NCI-H2081 treated with DMSO at 0.1 percent for 48 hours (cell line): ENCODE data around the gene TSEN2.

Source experiments
- DNase-seq: peaks from one replicate; lab custom pipeline; 2025; lab: John Stamatoyannopoulos, UW

TSEN2 gene

GRCh38 chr3:12553921-12554391 is 69.7 kb downstream of the TSEN2 start:
- no peak for DNase-seq

GRCh38 chr3:12556314-12556689 is 72.0 kb downstream of the TSEN2 start:
- DNase-seq = no peak

DNA sequence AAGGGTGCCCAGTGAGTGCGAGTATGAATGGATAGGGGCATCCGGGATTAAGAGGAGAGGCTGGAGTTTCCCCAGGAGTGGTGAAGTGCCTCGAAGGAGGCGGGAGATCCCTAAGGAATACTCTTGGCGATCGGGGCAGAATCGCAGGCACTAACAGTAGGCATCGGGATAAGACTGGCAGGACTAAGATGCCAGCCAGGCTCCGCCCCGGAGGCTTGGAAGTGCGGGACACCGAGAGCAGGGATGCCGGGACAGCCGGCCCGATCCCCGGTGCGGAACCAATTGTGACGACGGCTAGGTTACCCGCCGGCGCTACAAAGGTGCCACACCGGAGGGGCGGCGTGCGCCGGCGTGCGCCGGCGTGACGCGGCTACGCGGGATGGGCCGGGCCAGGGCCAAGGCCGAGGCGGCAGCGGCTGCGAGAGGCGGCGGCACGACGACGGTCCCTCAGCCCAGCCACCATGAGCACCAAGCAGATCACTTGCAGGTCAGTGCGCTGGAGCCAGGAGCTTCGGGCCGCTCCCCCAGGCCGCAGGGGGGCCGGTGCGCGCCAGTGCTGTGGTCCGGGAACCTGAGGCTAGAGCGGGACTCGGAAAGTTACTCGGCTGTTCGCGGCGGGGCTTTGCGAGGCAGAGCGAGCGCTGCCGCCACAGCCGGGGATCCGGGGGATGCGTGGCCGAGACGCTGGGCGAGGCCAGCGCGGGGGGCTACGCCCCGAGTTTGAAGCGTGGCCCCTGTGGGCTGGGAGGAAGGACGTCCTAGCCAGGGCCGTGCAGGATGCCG is 72.6 kb downstream of the TSEN2 start, which contains the start of gene MKRN2:
MKRN2 (plus strand) TSS at position 398 of the 783 bp plus-strand sequence; CDS start at position 462, 64 bp downstream.
- peak; percentile 49 for DNase-seq

GRCh38 chr3:12557473-12558100 is 73.3 kb downstream of the TSEN2 start:
- no peak for DNase-seq

- no peak for DNase-seq
Observed at GRCh38 chr3:12558706-12559105, 74.4 kb downstream of the TSEN2 start.

DNA sequence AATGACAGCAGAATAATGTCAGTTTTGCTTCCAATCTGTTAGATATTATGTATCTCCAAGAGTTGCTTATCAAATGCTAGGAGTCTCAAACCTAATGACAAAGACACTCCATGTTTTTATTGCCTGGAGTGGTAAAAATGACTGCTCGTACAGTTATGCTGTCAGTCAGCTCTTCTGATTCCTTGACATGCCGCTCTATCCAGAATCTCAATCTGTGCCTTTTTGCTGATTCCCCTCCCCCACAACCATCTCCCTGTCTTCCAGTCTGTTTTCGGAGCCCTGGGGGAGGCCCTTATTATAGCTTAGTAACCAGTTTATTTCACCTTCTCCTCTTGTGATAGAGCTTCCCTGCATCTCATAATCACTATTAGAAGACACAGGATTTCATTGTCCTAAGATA is 75.2 kb downstream of the TSEN2 start:
- DNase-seq = no peak

DNA sequence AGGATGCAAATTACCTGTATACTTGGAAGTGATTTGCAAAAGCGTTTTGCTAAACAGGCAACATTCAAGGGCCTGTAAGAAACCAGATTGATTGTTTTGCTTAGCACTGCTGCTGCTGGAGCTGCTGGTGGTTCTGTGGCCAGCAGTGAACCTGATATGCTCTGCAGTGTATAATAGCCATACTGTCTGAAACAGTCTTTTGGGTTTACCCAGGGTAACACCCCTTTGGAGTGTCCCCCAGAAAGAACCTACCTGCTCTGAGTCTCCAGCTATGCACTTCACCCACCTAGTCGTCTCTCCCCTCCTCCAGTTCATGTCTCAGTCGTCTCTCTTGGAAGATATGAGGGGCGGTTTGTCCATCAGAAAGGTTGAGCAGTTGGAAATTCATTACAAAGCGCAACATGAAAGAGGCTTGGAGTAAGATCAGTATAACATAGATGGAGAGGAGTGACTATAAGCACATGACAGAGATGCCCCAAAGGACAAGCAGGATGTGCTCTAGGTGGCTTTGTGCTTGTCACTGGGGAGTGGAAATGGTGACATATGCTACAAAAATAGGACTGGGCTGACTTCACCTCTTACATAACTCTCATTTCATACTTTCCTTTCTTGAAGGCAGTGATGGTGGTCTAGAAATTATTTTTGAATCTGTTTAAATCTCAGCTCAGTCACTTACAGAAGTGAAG is 76.4 kb downstream of the TSEN2 start:
- no peak for DNase-seq

DNA sequence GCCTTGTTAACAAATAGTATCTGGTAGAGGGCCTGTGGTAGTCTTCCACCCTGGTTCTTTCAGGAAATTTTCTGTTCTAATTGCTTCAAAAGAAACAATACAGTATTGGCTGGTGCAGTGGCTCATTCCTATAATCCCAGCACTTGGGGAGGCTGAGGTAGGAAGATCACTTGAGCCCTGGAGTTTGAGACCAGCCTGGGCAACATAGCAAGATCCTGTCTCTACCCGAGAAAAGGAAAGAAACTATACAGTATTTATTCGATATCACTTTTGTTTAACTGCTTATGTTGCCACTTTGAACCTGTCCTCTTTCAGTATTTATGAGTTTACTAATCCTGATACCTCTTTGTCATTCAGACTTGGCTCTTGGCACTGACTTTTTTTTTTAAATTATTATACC is 77.1 kb downstream of the TSEN2 start:
- DNase-seq = no peak

GRCh38 chr3:12562451-12562850 is 78.2 kb downstream of the TSEN2 start:
- DNase-seq = no peak

DNA sequence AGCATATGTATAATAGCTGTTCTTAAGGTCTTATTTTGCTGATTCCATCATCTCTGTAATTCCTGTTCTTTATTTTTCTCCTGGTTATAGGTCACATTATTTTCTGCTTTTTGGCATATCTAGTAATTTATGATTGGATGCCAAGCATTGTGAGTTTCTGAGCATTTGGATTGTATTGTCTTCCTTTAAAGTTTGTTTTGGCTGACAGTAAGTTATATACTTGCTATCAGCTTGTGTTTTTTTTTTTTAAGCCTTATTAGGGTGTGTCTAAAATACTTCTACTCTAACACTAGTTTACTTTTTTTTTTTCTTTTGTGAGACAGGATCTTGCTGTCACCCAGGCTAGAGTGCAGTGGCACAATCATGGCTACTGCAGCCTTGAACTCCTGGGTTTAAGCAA is 82.7 kb downstream of the TSEN2 start:
- DNase-seq = no peak

DNA sequence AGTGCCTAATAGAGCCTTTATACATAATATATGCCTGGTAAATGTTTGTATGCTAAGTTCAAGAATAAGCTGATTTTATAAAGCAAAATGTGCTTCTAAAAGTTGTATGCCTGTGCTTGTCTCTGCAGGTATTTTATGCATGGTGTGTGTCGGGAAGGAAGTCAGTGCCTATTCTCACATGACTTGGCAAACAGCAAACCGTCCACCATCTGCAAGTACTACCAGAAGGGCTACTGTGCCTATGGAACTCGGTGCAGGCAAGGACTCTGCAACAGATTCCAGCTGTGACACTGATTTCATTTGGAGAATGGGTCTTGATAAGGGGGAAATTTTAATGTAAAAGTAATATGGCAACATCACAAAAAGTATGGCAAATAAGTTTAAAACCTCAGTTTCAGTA is 84.5 kb downstream of the TSEN2 start:
- DNase-seq = no peak

- DNase-seq = no peak
Observed at GRCh38 chr3:12569836-12570235, 85.6 kb downstream of the TSEN2 start.

DNA sequence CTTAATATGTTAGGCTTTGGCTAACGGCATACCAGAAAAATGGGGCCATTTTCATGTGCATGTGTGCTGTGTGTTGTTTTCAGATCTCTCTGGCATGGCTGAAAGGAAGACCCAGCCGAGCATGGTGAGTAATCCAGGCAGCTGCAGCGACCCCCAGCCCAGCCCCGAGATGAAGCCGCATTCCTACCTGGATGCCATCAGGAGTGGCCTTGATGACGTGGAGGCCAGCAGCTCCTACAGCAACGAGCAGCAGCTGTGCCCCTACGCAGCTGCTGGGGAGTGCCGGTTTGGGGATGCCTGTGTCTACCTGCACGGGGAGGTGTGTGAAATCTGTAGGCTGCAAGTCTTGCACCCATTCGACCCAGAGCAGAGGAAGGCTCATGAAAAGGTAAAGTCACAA is 87.7 kb downstream of the TSEN2 start:
- no peak for DNase-seq

DNA sequence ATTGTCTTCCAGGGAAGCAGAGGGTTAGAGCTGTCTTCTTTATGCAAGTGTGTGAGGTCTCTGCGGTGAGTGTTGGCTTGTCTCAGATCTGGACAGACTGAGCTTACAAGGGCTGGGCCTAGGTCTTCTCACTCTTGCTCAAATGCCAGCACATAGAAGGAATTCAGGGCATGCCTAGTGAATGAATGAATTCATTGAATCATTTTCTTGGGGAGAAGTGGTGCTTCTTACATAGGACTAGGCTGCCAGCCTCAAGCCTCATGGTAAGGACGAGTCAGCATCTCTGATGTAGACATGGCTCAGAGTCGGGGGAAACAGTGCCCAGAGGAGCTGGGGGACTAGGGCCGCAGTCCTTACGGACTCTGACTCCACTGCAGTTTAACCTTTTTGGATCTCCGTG is 89.9 kb downstream of the TSEN2 start:
- DNase-seq = no peak

GRCh38 chr3:12574661-12575060 is 90.4 kb downstream of the TSEN2 start:
- no peak for DNase-seq

- no peak for DNase-seq
Observed at GRCh38 chr3:12577379-12577778, 93.1 kb downstream of the TSEN2 start.

GRCh38 chr3:12578742-12579141 is 94.5 kb downstream of the TSEN2 start:
- DNase-seq = no peak

- DNase-seq = no peak
Observed at GRCh38 chr3:12579456-12579855, 95.2 kb downstream of the TSEN2 start.

DNA sequence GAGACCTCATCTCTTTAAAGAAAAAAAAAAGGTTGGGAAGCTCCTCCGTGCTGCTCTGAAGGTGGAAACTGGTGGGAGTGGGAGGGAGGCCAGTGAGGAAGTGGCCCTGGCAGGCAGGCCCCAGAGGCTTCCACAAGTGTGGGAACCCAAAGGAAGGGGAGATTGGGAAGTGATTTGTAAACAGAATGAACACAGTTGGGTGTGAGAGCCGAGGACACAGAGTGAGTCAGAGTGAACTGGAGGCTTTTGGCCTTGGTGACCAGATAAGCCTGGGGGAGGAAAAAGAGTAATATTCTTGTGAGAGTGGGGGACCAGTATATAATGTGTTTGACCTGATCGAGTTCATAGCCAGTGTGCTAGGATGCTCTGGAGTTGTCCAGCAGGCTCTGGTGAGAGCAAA is 95.6 kb downstream of the TSEN2 start:
- DNase-seq = no peak

DNA sequence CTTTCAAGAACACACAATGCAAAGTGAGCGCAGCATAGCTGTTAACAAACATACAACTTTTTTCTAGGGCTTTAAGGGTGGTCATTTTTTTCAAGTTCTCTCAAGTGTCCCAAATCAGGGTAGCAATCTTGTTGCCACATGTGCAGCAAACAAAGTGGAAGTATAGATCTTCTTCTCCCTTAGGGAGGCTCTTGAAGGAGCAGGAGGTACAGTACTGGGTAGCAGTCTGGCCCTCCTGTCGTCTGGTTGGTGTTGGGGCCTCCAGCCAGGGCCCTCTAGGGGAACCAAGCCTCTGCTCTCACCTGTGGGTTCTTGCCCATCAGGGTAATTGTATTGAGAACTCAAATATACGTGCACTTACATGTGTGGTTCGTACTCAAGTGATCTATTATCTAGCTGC is 98.5 kb downstream of the TSEN2 start:
- no peak for DNase-seq
